ENCODE measurements around the gene USP32. TPM values are rescaled to one million over a fixed set of nuclear protein-coding genes. Genes with fewer than 3 reads are reported as not detected.

Gene USP32
- total and polyA plus RNA-seq, 2 of the 8 experiments (the other 6 are each of a cell fraction or from before 2014, with no cell fraction given): 29.6 to 112 TPM

DNA sequence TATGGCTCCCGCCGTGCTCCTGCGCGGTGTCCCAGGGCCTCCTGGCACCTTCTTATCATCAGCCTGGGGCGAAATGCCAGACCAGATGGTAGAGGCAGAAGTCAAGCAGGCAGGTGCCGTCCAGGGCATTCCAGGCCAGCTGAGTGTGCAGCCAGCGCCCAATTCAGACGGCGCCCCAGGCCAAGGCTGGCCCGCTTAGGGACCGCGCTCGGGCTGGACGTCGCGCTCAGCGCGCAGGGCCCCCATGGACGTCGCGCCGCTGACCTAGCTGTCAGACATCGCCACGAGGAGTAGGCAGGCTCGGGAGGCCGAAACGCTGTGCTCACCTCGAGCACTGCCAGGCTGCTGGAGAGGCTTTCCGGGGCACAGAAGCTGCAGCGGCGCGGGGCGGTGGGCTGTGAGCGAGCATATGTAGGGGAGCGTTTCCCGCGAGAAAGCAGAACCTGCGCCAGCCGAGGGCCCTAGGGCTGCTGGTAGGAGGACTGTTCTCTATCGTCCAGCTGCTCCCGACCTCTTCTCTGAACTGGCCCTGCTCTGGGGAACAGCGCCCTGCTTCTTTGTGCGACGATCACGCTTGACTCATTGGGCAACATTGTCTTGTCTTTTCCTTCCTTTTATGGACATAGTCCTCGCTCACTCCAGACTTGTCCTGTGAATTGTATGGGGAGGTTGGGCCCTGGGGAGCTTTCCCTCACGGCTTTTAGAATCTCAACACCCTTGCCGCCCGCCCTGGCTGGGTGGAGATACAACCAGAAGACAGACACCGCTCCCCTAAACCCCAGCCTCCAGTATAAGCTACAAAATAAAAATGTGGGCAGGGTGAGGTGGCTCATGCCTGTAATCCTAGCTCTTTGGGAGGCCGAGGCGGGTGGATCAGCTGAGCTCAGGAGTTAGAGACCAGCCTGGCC lies 250.6 kb downstream of the USP32 start:
- no peaks in the 10 kb centered on the region; a peak in 1 of 8 replicates for H3K36me3 ChIP-seq (ENCODE audit: control insufficient read depth in 2 of 4, insufficient read depth in 4 of 4, low read length in 3 of 4)
- peaks cover 8% of the 10 kb centered on the region; the same call in 1 of the 2 replicates for H3K23me2 ChIP-seq (ENCODE audit: low read depth, low read length)
- no peaks in the 10 kb centered on the region for H3K79me2 ChIP-seq (ENCODE audit: control insufficient read depth in 1 of 2, insufficient read depth in 2 of 2, low read length in 2 of 2)
- H2AFZ ChIP-seq (ENCODE audit: low read length): no peak overlapping the region
- no peak overlapping the region for H2BK5ac ChIP-seq (ENCODE audit: low read depth, low read length)
- POLR2A ChIA-PET (ENCODE audit: partially characterized antibody): interaction anchor here (0.9 to 2.5 kb wide), 7 partner anchors 8 to 34 kb away, joined by 3 to 13 read pairs (median 5); partner anchors contain the start of gene CA4
- no peak overlapping the region for H3K23ac ChIP-seq (ENCODE audit: insufficient read length)
- no peaks in the 10 kb centered on the region for H3K9me3 ChIP-seq (ENCODE audit: insufficient read depth in 2 of 2, low read depth in 1 of 2, low read length in 1 of 2)
- FAIRE-seq (no peak), DNase-seq (ENCODE audit: low read depth in 1 of 2, low spot score in 2 of 2) (peak in 1 of 2 experiments; percentile 69)
- H2BK15ac ChIP-seq (ENCODE audit: low read length): no peak overlapping the region
- peak overlapping the region; percentile 75 to 95 for H3K4me2 ChIP-seq (ENCODE audit: insufficient read depth in 1 of 2, low read depth in 2 of 2, low read length in 2 of 2)
- peaks cover 2 to 8% of the 10 kb centered on the region in 2 experiments for H4K20me1 ChIP-seq (replicated peaks in 1 of 2; ENCODE audit: control insufficient read depth in 1 of 2, insufficient read depth in 2 of 2, low read length in 2 of 2)
- no peak overlapping the region for H4K91ac ChIP-seq (replicated peaks; ENCODE audit: insufficient read length, low read length)
- H2BK120ac ChIP-seq (replicated peaks; ENCODE audit: low read depth, low read length): no peak overlapping the region
- no peak overlapping the region for H4K8ac ChIP-seq (ENCODE audit: extremely low read depth, insufficient read depth, low read length)
- CTCF ChIA-PET (ENCODE audit: partially characterized antibody): interaction anchor here (0.6 to 10.2 kb wide), 26 partner anchors 8 to 496 kb away, joined by 3 to 148 read pairs (median 4); partner anchors contain the start of gene CA4
- no peak overlapping the region for H3K18ac ChIP-seq (ENCODE audit: extremely low read depth, low read length)
- no peak overlapping the region for H2BK12ac ChIP-seq (ENCODE audit: low read depth, low read length)
- H3K27ac ChIP-seq (ENCODE audit: low read depth, low read length): no peak overlapping the region
- H4K5ac ChIP-seq (ENCODE audit: insufficient read length, low read depth, low read length): no peak overlapping the region
- H3K27me3 ChIP-seq (replicated peaks in 1 of 4; ENCODE audit: control insufficient read depth in 3 of 4, extremely low read depth in 1 of 4, insufficient read depth in 3 of 4, low read length in 3 of 4): peaks cover 44 to 57% (median 56%) of the 10 kb centered on the region in 4 experiments
- 16% methylated on average over 44 of the region's 52 CpGs; no CpG with 5 or more reads in 1 of the 2 experiments for WGBS, 2 experiments (ENCODE audit: extremely low coverage in 1 of 2, insufficient coverage in 1 of 2, insufficient read length in 1 of 2, insufficient replicate concordance in 2 of 2, low coverage in 1 of 2, low lambda C conversion rate in 2 of 2, missing lambda C conversion rate in 1 of 2)
- peak overlapping the region; percentile 24 to 59 (median 40); a peak in 7 of 8 replicates for H3K4me3 ChIP-seq (ENCODE audit: extremely low read depth in 1 of 4, insufficient read depth in 2 of 4, low read depth in 3 of 4, low read length in 4 of 4)
- H3K4me1 ChIP-seq (replicated peaks in 1 of 4; ENCODE audit: control insufficient read depth in 3 of 4, insufficient read depth in 4 of 4, low read length in 3 of 4): peaks cover 10 to 29% (median 20%) of the 10 kb centered on the region in 4 experiments
- H2AK5ac ChIP-seq (ENCODE audit: low read depth, low read length): no peak overlapping the region
- no peak overlapping the region for H3K4ac ChIP-seq (replicated peaks; ENCODE audit: insufficient read length, low read depth, low read length)
- H3K79me1 ChIP-seq (ENCODE audit: low read depth, low read length): no peaks in the 10 kb centered on the region
- H3K14ac ChIP-seq (ENCODE audit: insufficient read length): no peak overlapping the region
- H3K56ac ChIP-seq (replicated peaks; ENCODE audit: insufficient read length, low read depth, low read length): no peak overlapping the region
- peak overlapping the region in 2 of 4 experiments; percentile 15 to 34; a peak in 1 of 7 replicates for H3K9ac ChIP-seq (replicated peaks in 1 of 4; ENCODE audit: extremely low read depth in 1 of 4, low read depth in 3 of 4, low read length in 3 of 4)
- no peak overlapping the region for H2BK20ac ChIP-seq (ENCODE audit: low read length)
- TF ChIP-seq HDAC2 (IDR thresholded peaks at IDR 0.05; ENCODE audit: borderline replicate concordance in 1 of 2, low read depth in 2 of 2, low read length in 2 of 2) (peak in 1 of 2 experiments; percentile 41; a peak in 1 of 4 replicates), MAFK (IDR thresholded peaks at IDR 0.05; ENCODE audit: low read depth, low read length) (no peak), KDM4A (IDR thresholded peaks at IDR 0.05; ENCODE audit: low read depth, low read length, severe bottlenecking) (peak; percentile 46), RFX5 (IDR thresholded peaks at IDR 0.05; ENCODE audit: borderline replicate concordance, low read depth, low read length) (no peak), RBBP5 (IDR thresholded peaks at IDR 0.05; ENCODE audit: borderline replicate concordance, low read depth, low read length) (no peak), EP300 (IDR thresholded peaks at IDR 0.05; ENCODE audit: borderline replicate concordance in 1 of 2, low read depth in 2 of 2, low read length in 2 of 2) (no peak), CREB1 (IDR thresholded peaks at IDR 0.05) (peak; percentile 76), TAF7 (optimal IDR thresholded peaks at IDR 0.05; ENCODE audit: borderline replicate concordance, low read depth, low read length) (no peak), SUZ12 (IDR thresholded peaks at IDR 0.05; ENCODE audit: low read length) (peak; percentile 72)
- TF ChIP-seq, protein P1, sequence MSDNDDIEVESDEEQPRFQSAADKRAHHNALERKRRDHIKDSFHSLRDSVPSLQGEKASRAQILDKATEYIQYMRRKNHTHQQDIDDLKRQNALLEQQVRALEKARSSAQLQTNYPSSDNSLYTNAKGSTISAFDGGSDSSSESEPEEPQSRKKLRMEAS (IDR thresholded peaks at IDR 0.05): peak; percentile 86
